DMS153 (cell line): ENCODE results near the gene TYK2.
"Not testable (repeated sequence)": the region's sequence is repeated elsewhere in the genome, so short reads cannot be mapped to it uniquely, and the experiment has no call there.

Experiments
- DNase-seq: peaks from one replicate; lab custom pipeline; 2025; lab: John Stamatoyannopoulos, UW

The TYK2 gene

GRCh38 chr19:10372690-10373089 is 7.7 kb downstream of the TYK2 start:
- DNase-seq = no peak

- no peak for DNase-seq
Measured at GRCh38 chr19:10368101-10368803, 12.1 kb downstream of the TYK2 start.

- DNase-seq = not testable (repeated sequence)
Measured at GRCh38 chr19:10366950-10367512, 13.3 kb downstream of the TYK2 start.

- no peak for DNase-seq
Measured at GRCh38 chr19:10365518-10365917, 14.9 kb downstream of the TYK2 start.

DNA sequence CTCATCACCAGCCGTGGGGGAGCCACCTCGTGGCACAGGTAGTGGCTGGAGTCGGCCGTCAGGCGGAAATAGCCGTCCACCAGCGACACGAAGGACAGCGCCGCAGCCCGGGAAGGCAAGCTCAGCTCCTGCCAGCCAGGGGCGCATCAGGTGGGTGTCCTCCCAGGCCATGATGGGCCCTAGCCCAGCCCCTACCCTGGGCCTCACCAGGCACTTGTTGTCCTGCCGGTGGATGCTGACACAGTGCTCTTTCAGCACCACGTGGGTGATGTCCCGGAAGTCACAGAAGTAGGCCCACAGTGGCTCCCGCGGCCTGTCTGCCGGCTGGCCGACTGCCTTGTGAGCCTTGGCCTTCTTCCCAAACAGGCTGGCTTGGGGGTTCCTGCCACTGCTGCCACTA is 15.7 kb downstream of the TYK2 start:
- DNase-seq = no peak

DNA sequence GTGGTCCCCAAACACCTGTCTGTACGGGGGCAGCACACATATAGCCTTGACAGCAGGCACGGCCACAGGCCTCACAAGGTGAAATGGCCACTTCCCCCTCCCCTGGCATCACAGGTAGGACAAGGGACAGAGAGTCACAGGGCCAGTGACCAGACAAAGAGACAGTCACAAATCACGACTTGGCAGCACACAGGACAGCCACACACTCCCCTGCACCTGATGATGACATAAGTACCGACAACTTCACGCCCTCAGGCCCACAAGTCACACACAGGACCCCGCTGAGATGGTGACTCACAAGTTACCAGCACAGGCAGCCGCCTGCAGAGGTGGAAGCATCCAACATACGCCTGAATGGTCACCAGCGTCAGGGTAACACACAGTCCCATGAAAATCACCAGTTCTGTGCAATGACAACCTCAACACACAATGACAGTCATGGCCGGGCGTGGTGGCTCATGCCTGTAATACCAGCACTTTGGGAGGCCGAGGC is 16.5 kb downstream of the TYK2 start:
- no peak for DNase-seq

- DNase-seq = no peak
Measured at GRCh38 chr19:10362259-10362658, 18.1 kb downstream of the TYK2 start.

DNA sequence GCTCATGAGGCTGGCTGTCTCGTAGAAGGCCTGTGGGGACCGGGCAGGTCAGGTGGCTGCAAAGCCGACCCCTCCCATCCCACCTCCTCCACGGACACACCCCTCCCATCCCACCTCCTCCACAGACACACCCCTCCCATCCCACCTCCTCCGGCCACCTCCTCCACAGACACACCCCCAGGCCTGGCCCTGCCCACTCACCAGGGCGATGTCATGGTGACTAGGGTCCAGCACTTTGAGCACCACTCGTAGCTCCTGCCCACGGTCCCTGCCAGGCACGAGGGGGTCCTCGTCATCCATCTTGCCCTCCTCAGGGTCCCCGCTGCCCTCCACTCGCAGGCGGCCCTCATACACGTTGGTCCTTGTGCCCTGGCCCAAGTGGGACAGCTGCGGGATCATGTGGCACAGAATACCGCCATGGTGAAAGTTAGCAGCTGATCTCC is 18.8 kb downstream of the TYK2 start:
- DNase-seq = no peak

- no peak for DNase-seq
Measured at GRCh38 chr19:10356431-10356830, 23.9 kb downstream of the TYK2 start.

DNA sequence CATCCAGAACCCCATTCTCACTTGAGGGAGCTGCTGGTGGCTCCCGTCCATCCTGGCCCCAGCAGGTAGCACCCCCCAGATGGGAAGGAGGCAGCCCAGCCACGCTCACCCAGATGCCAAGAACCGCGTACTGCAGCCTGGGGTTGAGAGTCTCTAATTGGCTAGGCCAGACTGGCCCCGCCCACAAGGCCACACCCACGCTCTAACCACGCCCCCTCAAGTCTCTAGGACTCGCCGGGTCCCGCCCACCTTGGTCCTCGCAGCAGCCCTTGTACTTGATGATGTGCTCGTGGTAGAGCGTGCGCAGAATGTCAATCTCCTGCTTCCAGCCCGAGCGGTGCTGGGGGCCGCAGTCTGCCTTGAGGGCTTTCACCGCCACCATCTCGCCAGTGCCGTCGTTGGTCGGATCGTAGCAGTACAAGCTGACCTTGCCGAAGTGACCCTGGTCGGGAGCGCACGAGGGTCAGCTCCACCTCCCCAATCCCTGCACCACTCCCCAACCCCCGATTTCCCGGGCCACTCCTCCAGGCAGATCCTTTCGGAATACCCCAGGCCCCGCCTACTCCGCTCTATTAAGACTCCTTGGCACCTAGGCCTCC is 26.5 kb downstream of the TYK2 start:
- DNase-seq = no peak

- DNase-seq = no peak
Measured at GRCh38 chr19:10352764-10353671, 27.4 kb downstream of the TYK2 start.

- DNase-seq = no peak
Measured at GRCh38 chr19:10346509-10346908, 33.9 kb downstream of the TYK2 start.

DNA sequence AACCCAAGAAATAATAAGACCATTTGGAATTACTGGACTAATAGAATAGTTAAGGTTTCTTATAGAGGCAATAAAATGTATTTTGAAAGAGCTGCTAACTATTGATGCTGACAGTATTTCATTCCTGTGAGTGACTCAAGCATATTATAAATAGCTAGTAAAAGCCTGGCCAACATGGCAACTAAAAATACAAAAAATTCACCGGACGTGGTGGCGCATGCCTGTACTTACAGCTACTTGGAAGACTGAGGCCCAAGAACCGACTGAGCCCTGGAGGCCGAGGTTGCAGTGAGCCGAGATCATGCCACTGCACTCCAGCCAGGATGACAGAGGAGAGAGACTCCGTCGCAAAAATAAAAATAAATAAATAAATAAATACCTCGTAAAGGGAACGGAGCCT is 35.6 kb downstream of the TYK2 start:
- DNase-seq = no peak

DNA sequence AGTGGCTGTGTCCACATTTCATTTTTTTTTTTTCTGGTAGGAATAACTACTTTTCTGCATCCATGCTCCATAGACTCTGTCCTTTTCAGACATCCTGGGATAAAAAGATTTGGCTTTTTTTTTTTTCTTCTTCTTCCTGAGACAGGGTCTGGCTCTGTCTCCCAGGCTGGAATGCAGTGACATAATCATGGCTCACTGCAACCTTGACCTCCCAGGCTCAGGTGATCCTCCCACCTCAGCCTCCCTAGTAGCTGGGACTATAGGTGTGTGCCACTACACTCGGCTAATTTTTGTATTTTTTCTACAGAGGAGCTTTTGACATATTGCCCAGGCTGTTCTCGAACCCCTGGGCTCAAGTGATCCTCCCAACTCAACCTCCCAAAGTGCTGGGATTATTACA is 36.9 kb downstream of the TYK2 start:
- no peak for DNase-seq

- no peak for DNase-seq
Measured at GRCh38 chr19:10339977-10340376, 40.4 kb downstream of the TYK2 start.

- DNase-seq = no peak
Measured at GRCh38 chr19:10339380-10339960, 40.9 kb downstream of the TYK2 start, which contains the start of gene ICAM3. Gene ICAM3, minus strand, starts transcription at chr19:10339624. Its CDS starts 10 bp downstream, at chr19:10339614.

DNA sequence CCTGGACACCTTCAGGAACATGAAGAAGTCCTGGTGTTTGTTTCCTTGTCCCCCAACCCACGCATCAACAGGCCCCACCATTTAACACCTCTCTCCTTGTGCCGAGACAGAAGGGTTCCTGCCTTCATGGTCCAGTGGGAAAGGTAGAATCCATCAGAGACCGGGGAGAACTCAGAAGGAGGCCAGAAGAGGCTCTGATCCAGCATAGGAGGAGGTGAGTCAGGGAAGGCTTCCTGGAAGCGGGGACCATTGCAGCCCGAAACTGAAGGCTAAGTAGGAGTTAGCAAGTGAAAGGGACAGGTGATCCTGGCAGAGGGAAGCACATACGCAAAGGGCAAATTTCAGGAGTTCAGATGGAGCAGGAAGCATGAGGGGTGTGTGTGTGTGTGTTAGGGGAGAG is 41.4 kb downstream of the TYK2 start:
- DNase-seq = no peak

GRCh38 chr19:10336725-10337124 is 43.6 kb downstream of the TYK2 start:
- not testable (repeated sequence) for DNase-seq

DNA sequence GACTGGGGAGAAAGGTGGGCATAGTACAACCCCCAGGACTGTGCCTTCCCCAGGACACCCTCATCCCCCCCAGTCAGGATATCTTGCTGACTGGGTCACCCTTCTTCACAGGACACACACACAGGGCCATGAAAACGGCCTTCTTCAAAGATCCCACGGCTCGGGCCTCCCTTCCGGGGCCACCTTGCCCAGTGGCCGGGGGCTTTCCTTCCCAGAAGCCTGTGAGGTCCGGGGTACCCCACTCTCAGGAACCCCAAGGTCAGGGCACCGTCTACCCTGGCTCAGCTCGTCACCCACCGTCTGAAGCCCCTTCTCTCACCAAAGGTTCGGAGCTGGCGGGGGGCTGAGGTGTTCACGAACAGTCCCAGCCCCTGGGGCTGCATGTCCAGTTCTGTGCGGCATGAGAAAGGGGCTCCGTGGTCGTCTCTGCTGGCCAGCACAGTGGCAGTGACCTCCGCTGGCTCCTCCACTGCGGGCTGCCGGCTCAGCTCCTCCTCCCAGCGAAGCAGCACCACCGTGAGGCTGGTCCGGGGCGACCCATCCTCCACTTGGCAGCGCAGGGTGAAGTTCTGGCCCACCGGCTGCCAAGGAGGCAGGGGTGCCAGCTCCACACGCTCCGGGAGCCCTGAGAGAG is 44.9 kb downstream of the TYK2 start:
- no peak for DNase-seq

- peak; percentile 17 for DNase-seq
Measured at GRCh38 chr19:10334588-10335351, 45.6 kb downstream of the TYK2 start.
